Upper lobe of left lung (tissue), 4 donors: ENCODE measurements around the gene TCF12.

ENCODE experiments used
- POLR2A ChIP-seq, 4 donors: fragments of 450-650 bp; IDR thresholded peaks; one replicate each; pipeline ENCODE4 v1.5.1; 2016 to 2017; ENCODE audit warnings: antibody characterized with exemption in 4 of 4, mild to moderate bottlenecking in 2 of 4
- POLR2AphosphoS5 ChIP-seq, 2 donors: sonication (generic); formaldehyde crosslinking; IDR thresholded peaks; one replicate each; pipeline ENCODE4 v1.5.1; 2017; ENCODE audit warnings: antibody characterized with exemption in 2 of 2
- TF ChIP-seq, protein P1 (sequence below), 6 experiments: fragments of 450-650 bp in 4 of 6; fragments of 200-600 bp in 2 of 6; sonication (generic) in 2 of 6; IDR thresholded peaks; one replicate each; pipeline ENCODE4 v1.5.1; 2016 to 2019; ENCODE audit warnings: antibody characterized with exemption in 6 of 6

DNA sequence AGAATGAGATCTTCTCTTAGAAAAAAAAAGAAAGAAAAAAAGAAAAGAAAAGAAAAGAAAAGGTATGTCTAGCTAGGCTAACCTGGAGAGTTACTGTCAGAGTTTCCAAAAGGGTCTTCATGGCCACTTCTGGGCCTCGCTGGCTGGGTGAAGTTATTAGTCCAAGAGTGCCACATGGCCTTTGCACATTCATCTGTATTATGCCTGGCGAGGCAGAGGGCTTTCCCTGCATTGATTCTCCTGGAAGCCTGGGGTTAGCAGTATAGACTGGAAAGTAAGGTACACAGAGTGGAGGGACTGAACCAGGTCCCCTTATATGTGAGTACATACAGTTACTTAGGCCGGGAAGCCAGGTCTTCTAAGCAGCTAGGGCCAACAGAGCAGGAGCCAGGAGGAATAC lies 403.0 kb downstream of the TCF12 start:
- TF ChIP-seq, protein P1, sequence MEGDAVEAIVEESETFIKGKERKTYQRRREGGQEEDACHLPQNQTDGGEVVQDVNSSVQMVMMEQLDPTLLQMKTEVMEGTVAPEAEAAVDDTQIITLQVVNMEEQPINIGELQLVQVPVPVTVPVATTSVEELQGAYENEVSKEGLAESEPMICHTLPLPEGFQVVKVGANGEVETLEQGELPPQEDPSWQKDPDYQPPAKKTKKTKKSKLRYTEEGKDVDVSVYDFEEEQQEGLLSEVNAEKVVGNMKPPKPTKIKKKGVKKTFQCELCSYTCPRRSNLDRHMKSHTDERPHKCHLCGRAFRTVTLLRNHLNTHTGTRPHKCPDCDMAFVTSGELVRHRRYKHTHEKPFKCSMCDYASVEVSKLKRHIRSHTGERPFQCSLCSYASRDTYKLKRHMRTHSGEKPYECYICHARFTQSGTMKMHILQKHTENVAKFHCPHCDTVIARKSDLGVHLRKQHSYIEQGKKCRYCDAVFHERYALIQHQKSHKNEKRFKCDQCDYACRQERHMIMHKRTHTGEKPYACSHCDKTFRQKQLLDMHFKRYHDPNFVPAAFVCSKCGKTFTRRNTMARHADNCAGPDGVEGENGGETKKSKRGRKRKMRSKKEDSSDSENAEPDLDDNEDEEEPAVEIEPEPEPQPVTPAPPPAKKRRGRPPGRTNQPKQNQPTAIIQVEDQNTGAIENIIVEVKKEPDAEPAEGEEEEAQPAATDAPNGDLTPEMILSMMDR (IDR thresholded peaks at IDR 0.05): no peak
- TF ChIP-seq POLR2A (IDR thresholded peaks at IDR 0.05) (no peak), POLR2AphosphoS5 (IDR thresholded peaks at IDR 0.05) (no peak)
